ENCODE measurements around the gene TMEM181. TPM values are rescaled to one million over a fixed set of nuclear protein-coding genes. Genes with fewer than 3 reads are reported as not detected.
"Not testable (repeated sequence)": the region's sequence is repeated elsewhere in the genome, so short reads cannot be mapped to it uniquely, and the experiment has no call there.

The TMEM181 gene
- total RNA-seq, 4 donors from 2014 or later, result 16.7 to 28.1 (median 21.2) TPM

DNA sequence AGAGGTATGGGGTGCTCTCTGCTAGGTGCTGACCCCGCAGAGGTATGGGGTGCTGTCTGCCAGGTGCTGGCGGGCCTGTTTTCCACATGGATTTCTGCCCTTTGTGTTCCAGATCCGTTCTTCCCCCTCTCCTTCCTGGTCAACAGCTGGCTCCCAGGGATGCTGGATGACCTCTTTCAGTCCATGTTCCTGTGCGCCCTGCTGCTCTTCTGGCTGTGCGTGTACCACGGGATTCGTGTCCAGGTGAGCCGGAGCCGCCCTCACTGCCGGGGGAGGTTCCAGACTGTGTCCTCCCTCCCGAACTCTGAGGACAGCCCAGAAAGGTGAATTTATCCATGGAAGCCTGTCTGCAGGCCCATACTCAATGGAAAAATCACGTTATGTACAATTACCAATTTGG lies 48.3 kb downstream of the TMEM181 start:
- Histone ChIP-seq H3K27me3 (no peaks in the 10 kb centered on the region), H3K4me1 (peaks cover 0 to 19% of the 10 kb centered on the region in 2 donors), H3K27ac (no peak overlapping the region), H3K9me3 (no peaks in the 10 kb centered on the region), H3K36me3 (peaks cover 0 to 12% of the 10 kb centered on the region in 2 donors), H3K4me3 (replicated peaks in 1 of 3) (no peak overlapping the region)
- intact Hi-C loops (cut with DNase I), result loop anchor here (5.0 kb wide), 1 partner anchor 386 kb away; no protein-coding TSS in a partner anchor
- WGBS, 2 donors, result 92 to 97% methylated on average over 11 to 12 of the region's 12 CpGs
- DNase-seq, result no peak
- TF ChIP-seq, protein P1, sequence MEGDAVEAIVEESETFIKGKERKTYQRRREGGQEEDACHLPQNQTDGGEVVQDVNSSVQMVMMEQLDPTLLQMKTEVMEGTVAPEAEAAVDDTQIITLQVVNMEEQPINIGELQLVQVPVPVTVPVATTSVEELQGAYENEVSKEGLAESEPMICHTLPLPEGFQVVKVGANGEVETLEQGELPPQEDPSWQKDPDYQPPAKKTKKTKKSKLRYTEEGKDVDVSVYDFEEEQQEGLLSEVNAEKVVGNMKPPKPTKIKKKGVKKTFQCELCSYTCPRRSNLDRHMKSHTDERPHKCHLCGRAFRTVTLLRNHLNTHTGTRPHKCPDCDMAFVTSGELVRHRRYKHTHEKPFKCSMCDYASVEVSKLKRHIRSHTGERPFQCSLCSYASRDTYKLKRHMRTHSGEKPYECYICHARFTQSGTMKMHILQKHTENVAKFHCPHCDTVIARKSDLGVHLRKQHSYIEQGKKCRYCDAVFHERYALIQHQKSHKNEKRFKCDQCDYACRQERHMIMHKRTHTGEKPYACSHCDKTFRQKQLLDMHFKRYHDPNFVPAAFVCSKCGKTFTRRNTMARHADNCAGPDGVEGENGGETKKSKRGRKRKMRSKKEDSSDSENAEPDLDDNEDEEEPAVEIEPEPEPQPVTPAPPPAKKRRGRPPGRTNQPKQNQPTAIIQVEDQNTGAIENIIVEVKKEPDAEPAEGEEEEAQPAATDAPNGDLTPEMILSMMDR (IDR thresholded peaks at IDR 0.05), result no peak
- no peak for TF ChIP-seq POLR2A (IDR thresholded peaks at IDR 0.05)

DNA sequence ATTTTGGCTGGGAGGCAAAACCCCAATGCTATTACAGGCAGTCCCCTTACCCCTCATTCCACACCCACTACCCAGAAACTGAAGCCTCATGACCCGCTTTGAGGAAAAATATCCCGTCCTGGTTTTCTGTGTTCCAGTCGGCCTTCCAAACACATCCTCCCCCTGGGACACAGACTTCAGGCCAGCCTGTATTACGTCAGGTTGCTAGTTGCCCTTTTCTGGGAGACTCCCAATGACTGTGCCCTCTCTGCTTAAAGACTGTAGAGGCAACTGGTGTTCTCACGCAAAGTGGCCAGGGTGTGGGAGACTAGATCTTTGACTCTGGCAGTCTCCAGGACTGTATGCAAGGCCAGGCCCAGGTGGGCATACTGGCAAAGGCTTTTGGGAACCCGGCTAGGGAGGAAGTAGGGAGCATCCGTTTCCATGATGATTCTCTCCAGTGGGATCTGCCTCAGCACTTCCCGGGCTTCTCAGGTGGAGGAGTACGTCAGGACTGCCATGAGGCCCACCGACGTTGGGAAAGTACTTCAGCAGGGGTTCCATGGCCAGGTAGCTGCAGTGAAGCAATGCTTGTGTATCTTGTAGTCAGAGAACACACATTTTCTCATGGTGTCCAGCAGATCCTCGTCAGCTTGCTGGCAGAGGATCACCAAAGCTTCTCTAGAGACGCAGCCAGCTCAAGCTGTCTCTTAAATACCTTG lies 49.7 kb downstream of the TMEM181 start:
- no peak for DNase-seq
- Histone ChIP-seq H3K9me3 (no peaks in the 10 kb centered on the region), H3K4me1 (peaks cover 0 to 22% of the 10 kb centered on the region in 2 donors), H3K36me3 (peaks cover 0 to 12% of the 10 kb centered on the region in 2 donors), H3K4me3 (replicated peaks in 1 of 3) (no peak overlapping the region), H3K27me3 (no peaks in the 10 kb centered on the region), H3K27ac (no peak overlapping the region)
- 91 to 93% methylated on average over 13 of the region's 13 CpGs for WGBS, 2 donors
- intact Hi-C loops (cut with DNase I), result loop anchor here (5.0 kb wide), 1 partner anchor 387 kb away; no protein-coding TSS in a partner anchor
- no peak for TF ChIP-seq POLR2A (IDR thresholded peaks at IDR 0.05)
- TF ChIP-seq, protein P1 (IDR thresholded peaks at IDR 0.05), result no peak

DNA sequence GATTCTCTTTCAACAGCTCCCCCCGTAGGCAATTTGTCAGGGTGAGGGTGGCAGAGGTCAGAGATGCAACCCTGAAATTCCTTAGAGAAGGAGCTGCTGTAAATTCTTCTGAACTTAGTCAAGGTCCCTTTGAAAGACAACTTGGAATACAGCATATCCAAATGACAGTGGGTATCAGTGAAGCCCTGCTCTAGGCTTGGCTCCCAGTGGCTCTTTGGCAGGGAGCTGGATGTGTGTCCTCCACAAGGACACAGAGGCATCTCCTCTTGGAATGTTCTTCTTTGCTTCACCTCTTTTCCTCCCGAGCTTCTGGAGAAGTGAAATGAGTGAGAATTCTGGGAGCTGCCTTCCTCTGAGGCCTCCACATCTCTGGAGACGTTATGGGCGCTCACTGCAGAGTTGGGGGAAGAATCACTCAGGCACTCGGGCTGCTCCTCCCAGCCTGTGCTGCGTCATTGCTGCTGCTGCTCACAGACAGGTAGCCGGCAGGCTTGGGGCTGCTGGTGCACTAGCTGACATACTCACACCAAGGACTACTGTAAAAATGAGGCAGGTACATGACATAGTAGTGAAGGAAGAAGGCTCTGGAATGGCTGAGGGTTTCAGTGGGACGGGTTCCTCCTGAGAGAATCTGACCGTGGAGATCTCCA lies 50.6 kb downstream of the TMEM181 start:
- intact Hi-C loops (cut with DNase I), result no loop called here
- TF ChIP-seq POLR2A (IDR thresholded peaks at IDR 0.05), result no peak
- TF ChIP-seq, protein P1 (IDR thresholded peaks at IDR 0.05), result no peak

DNA sequence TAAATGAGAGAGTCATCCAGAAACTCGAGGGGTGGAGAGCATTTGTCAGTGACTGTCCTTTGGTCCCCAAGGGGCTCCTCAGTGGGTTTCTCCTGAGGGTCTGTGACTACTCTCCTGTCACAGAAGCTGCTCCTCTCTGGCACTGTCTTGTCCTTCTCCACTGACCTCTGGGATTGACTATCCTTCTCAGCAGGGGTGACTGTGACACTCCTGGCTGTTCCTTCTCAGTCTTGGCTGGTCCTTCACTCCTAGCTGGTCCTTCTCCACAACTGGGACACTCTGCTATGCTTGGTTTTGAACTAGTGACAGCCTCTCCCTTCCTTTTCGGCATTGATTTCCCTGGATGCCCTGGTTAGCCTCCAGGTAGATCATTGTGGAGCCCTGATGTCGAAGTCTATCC lies 51.1 kb downstream of the TMEM181 start:
- peaks cover 0 to 12% of the 10 kb centered on the region in 2 donors for H3K36me3 ChIP-seq
- no peak for DNase-seq
- H3K27ac ChIP-seq, result peak overlapping the region; percentile 16 to 73 (median 73)
- H3K27me3 ChIP-seq, result no peaks in the 10 kb centered on the region
- 56 to 81% methylated on average over 3 of the region's 3 CpGs for WGBS, 2 donors
- no peaks in the 10 kb centered on the region for H3K9me3 ChIP-seq
- TF ChIP-seq POLR2A (IDR thresholded peaks at IDR 0.05), result no peak
- no peak overlapping the region for H3K4me3 ChIP-seq (replicated peaks in 1 of 3)
- intact Hi-C loops (cut with DNase I), result no loop called here
- H3K4me1 ChIP-seq, result peaks cover 0 to 22% of the 10 kb centered on the region in 2 donors

More for the DNA sequence above, 50.6 kb downstream of the TMEM181 start:
- Histone ChIP-seq H3K4me3 (replicated peaks in 1 of 3) (no peak overlapping the region), H3K36me3 (peaks cover 0 to 12% of the 10 kb centered on the region in 2 donors), H3K27ac (peak overlapping the region in 1 of 3 donors; percentile 73), H3K27me3 (no peaks in the 10 kb centered on the region), H3K9me3 (no peaks in the 10 kb centered on the region), H3K4me1 (peaks cover 0 to 22% of the 10 kb centered on the region in 2 donors)
- DNase-seq, result no peak
- WGBS, 2 donors, result 83 to 87% methylated on average over 9 of the region's 9 CpGs

DNA sequence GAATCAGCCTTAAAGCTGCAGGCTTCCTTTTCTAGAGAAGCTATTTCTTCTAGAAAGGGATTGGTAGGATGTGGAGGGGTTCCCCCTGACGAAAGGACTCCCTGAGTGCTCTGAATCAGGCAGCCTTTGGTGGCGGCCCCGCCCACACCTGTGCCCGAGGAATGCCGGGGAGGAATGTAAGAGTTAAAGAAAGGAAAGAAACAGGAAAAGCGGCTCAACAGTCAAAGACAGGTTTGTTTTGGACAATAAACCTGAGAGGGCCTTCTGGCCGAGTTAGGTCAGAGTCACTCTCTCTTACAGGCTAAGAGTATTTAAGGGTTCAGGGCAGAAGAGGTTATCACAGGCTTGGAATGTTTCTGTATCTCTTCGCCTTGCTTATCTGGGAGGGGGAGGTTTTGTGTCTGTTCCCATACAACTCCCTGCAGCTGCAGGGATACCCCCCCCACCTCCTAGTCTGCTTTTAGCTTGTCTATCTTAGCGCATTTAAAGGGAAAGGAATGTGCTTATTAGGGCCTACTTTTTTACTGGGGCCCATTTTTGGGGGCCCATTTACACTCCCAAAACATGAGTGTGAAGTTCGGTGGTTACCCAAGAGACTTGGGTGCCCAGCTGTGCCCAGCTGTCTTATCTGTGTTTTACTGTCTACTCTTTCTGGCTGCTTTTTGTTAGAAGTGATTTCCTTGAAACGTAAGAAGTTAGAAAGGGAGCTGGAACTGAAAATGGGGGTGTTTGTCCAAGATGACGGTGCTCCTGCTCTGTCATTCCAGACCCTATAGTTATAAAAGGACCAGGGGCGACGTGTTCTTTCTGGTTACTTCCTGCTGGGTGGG lies 51.9 kb downstream of the TMEM181 start:
- no peaks in the 10 kb centered on the region for H3K9me3 ChIP-seq
- peaks cover 0 to 22% of the 10 kb centered on the region in 2 donors for H3K4me1 ChIP-seq
- no peaks in the 10 kb centered on the region for H3K27me3 ChIP-seq
- WGBS, 2 donors, result 48 to 57% methylated on average over 14 of the region's 14 CpGs
- TF ChIP-seq, protein P1 (IDR thresholded peaks at IDR 0.05), result no peak
- no peak for TF ChIP-seq POLR2A (IDR thresholded peaks at IDR 0.05)
- intact Hi-C loops (cut with DNase I), result no loop called here
- peaks cover 0 to 12% of the 10 kb centered on the region in 2 donors for H3K36me3 ChIP-seq
- no peak overlapping the region for H3K4me3 ChIP-seq (replicated peaks in 1 of 3)
- H3K27ac ChIP-seq, result peak overlapping the region; percentile 54 to 73 (median 73)
- peak; percentile 80 to 82 for DNase-seq

DNA sequence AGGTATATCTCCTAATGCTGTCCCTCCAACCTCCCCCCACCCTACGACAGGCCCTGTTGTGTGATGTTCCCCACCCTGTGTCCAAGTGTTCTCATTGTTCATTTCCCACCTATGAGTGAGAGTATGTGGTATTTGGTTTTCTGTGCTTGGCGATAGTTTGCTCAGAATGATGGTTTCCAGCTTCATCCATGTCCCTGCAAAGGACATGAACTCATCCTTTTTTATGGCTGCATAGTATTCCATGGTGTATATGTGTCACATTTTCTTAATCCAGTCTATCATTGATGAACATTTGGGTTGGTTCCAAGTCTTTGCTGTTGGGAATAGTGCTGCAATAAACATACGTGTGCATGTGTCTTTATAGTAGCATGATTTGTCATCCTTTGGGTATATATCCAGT lies 54.7 kb downstream of the TMEM181 start:
- H3K9me3 ChIP-seq; intact Hi-C loops (cut with DNase I); H3K27ac ChIP-seq; H3K36me3 ChIP-seq; H3K4me3 ChIP-seq (replicated peaks in 1 of 3); H3K27me3 ChIP-seq; DNase-seq: not testable (repeated sequence)
- WGBS, 2 donors, result 98 to 100% methylated on average over 3 of the region's 3 CpGs
- H3K4me1 ChIP-seq, result peaks cover 0 to 22% of the 10 kb centered on the region in 2 donors

DNA sequence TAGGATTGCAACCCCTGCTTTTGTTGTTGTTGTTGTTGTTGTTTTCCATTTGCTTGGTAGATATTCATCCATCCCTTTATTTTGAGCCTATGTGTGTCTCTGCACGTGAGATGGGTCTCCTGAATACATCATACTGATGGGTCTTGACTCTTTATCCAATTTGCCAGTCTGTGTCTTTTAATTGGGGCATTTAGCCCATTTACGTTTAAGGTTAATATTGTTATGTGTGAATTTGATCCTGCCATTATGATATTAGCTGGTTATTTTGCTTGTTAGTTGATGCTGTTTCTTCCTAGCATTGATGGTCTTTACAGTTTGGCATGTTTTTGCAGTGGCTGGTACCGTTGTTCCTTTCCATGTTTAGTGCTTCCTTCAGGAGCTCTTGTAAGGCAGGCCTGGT lies 58.4 kb downstream of the TMEM181 start:
- H3K4me1 ChIP-seq, result not testable (repeated sequence)
- 96 to 98% methylated on average over 3 of the region's 3 CpGs for WGBS, 2 donors

More for the DNA sequence above, 58.4 kb downstream of the TMEM181 start:
- H3K27ac ChIP-seq; intact Hi-C loops (cut with DNase I); H3K9me3 ChIP-seq; H3K4me3 ChIP-seq (replicated peaks in 1 of 3); DNase-seq; H3K36me3 ChIP-seq; H3K27me3 ChIP-seq: not testable (repeated sequence)
